ENCODE data around the gene ABR. TPM values are rescaled to one million over a fixed set of nuclear protein-coding genes. Genes with fewer than 3 reads are reported as not detected.
A peak's percentile ranks its signal among the peaks of the same experiment; 100 is the strongest.

ABR gene
- total RNA-seq, result 134 TPM

DNA sequence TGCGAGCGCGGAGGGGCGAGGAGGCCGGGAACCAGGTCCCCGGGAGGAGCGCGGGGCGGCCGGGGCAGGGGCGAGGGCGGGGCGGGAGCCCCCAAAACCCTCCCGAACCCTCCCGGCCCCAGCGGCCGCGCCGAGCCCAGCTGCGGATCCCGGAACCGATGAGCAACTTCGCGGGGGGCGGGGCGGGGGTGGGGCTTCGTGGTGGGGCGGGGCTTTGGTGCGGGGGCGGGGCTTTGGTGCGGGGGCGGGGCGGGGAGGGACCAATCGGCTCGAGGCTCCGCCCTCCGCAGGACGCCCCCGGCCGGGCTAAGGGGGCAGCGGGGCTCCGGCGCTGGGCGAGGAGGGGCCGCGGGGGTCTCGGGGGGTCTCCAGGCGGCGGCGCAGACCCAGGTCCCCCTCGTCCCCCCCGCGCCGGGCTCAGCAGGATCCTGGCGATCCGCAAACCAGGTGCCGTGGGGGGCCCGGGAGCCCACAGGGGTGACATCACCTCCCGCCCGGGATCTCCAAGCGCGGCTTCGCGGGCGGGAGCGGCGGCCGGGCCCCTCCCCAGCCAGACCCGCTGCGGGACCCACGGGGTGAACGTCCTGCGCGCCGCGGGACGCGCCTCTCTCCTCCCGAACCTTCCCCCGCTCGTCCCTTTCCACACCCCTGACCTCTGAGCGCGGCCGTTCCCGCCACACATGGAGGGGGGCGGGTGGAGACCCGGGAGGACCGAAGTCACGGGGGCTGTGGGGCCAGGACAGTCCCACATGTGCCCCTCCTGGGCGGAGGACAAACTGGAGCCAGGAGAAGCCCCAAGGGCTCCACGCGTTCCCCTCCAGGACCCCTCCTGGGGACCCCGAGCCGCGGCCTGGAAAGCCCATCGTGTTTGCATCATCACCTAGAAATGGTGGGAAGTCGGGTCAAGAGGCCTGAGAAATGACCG lies at the start of gene ABR:
Gene ABR, minus strand, starts transcription at position 164 of the 925 bp plus-strand sequence. CDS start 254 bp downstream, outside the sequence.
- no peak for DNase-seq

DNA sequence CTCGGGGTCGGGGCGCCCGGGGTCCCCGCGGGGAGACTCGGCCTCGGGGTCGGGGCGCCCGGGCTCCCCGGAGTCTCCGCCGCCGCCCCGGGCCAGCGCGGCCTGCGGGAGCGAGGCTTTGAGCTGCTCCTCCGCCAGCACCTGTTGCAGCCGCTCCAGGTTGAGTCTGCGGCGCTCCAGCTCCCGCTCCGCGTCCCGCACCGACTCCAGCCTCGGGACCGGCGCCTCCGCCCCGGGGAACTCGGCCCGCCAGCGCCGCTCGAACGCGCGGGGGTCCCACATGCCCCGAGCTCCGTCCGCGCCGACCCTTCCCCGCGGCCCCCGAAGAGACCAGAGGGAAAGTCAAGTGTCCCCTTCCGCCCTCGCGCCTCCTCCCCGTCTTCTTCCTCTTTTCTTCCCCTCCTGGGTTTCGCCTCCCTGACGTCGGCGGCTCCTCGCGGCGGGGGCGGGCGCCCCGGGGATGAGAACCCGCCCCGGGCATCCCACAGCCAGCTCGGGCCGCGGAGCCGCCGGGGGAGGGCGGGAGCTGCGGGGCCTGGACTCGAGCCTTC lies 49.6 kb upstream of the ABR start:
- DNase-seq, result peak; percentile 8

DNA sequence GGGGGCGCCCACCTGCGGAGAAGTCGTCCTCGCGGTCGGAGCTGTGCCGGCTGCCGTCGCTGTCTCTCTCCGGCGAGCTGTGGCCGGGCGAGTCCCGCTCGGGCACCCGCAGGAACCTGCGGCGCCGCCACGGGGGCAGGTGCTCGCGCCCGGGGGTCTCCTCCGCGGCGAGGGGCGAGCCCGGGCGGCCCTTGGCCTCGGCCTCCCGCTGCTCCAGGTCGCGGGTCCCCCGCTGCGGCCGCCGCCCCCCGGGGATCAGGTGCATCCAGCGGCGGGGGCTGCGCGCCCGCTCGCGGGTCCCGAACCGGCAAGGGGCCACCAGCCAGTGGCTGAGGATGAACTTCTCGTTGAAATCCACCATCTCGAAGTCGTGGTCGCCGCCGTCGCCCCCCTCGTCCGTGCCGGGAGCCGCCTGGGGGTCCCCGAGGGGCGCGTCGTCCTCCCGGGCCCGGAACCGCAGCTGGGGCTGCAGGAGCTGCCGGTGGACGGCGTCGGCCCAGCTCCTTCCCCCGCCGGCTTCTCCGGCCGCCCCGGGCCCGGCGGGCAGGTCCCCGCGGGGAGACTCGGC lies 49.1 kb upstream of the ABR start:
- no peak for DNase-seq

DNA sequence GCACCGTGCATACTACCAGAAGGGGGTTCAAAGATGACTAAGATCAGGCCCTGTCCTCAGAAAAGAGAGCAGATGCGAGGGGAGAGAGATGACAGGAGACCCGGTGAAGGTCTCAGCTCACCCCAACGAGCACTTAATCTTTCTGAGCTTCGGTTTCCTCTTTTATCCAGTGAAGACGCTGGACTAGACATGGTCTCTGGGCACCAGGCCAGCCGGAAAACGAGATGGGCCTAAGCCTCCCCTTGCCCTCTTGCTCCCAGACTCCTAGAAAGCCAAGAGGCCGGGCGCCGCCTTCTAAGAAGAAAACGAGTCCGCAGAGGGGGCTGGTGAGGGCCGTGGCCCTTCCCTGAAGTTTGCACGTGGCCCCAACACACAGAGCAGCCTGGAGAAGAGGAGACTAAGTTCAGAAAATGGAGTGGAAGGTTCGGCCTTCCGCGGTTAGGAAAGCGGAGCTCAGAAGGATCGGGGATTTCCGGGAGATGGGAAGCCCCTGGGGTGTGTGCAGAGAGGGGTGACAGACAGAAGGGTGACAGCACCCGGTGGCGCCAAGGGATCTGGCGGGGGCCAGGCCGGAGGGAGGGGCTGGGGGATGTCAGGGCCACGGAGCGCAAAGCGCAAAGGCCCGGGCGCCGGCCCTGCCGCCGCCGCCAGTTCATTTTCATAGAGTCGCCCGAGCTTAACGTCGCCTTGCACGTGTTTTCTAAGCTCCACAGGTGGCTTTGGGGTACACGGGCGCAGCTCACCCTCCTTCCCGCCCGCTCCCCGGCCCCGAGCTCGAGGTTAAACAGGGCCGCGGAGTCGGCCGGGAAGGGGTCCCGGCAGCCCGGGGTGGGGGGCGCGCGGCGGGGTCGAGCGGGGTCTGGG lies 48.4 kb upstream of the ABR start:
- DNase-seq, result no peak

DNA sequence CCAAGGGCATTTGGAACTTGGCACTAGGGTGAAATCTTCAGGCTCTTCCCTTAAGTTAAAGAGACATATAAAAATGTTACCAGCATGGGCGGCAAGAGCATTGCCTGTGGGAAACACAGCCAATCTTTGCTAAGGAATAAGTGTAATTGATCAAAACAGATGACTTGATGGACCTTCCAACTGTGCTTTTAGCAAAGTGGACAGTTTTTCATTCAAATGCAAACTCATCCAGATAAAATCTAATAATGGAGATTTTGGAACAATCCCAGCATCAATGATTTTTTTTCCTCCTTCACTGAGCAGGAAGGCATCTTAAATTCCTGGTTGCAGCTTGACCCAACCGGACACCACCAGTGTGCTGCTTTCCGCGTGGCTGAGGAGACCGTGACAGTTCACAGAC lies 47.6 kb upstream of the ABR start:
- no peak for DNase-seq

DNA sequence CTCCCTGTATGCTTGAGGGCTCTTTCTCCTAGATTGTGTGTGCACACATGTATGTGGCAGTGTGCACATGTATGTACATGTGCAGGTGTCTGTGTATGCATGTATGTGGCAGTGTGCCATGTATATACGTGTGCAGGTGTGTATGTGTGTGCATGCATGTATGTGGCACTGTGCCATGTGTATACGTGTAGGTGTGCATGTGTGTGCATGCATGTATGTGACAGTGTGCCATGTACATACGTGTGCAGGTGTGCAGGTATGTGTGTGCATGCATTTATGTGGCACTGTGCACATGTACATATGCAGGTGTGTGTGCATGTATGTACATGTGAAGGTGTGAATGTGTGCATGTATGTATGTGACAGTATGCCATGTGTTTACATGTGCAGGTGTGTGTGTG lies 46.5 kb upstream of the ABR start:
- no peak for DNase-seq

DNA sequence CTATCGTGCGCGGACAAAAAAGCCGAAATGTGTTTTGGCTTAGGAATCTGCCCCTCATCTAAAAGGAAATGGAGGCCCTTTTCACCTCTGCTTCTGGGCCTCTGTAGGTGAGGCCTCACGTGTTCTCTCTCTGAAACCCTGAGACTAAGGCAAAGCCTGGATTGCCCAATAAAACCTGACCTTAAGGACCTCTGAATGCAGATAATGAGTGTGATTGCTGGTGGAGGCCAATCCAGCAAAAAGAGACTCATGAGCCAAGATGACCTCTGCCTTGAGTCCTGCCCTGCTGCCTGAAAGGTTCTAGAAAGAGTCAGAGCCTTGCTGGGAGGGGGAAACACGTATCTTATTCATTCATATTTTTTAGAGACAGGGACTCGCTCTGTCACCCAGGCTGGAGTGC lies 44.5 kb upstream of the ABR start:
- no peak for DNase-seq

DNA sequence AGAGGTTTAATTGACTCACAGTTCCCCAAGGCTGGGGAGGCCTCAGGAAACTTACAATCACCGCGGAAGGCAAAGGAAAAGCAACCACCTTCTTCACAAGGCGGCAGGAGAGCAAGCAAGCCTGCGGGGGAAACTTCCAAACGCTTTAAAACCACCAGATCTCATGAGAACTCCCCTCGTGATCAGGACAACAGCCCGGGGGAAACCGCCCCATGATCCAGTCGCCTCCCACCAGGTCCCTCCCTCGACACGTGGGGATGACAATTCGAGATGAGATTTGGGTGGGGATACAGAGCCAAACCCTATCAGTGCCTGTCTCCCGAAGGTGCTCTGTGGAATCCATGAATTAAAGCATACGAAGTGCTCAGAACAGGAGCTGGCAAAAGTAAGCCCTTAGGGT lies 43.9 kb upstream of the ABR start:
- no peak for DNase-seq

DNA sequence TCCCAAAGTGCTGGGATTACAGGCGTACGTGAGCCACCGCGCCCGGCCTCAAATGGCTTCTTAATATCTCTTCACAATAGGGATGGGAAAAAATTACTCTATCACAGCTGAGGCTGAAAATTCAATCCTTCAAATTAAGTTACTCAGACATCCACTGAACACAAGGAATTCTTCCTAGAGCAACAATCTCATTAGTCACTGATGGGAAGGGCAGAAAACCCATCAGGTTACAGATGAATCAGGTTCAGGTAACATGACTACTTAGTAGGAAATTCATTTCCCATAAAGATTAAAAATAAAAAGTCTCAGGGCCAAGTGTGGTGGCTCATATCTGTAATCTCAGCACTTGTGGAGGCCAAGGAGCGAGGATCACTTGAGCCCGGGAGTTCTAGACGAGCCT lies 42.5 kb upstream of the ABR start:
- no peak for DNase-seq

DNA sequence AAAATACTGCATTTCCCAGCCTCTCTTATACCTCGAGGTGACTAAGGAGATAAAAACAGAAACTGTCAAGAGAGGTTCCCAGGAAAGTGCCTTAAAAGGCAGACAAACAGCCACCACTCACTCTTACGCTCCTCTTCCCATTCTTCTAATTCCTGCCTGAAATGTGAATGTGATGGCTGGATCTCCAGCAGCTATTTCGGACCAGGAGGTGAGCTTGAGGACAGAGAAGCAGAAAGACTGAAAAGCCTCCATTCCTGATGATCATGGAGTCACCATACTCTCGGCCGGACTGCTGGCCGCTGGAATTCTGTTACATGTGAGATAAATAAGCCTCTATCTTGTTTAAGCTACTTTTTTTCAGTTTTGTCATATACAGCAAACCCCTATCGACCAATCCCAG lies 41.4 kb upstream of the ABR start:
- no peak for DNase-seq

DNA sequence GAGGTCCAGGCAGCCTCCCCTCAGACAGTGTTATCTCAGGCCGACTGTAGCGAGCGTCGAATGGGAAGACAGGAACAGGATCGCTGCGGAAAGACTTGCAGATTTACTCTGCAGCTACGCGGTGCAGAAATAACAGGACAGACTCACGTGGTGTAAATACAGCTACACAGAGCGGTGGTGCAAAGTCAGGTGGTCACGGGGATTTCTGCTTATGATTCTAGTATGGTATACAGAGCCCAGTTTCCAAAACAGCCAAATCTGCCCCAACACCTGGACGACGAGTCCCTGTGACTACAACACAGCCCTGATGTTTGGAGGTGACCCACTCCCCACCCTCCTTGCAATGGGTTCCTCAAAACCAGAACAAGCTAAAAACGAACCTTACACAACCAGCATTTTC lies 40.6 kb upstream of the ABR start:
- DNase-seq, result no peak

DNA sequence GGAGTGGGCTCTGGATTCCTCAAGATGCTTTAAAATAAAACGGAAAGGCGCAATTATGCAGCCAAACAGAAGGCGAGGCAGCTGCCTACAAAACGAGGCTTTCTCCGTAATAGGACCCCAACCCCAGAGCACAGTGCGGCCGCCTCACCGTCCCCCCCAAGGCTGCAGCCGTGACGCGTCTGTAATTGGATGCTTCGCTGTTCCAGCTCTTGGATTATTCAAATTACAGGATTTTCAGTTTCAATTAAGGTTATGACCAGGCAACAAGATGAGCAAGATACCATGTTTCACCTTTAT lies 37.3 kb upstream of the ABR start:
- no peak for DNase-seq

DNA sequence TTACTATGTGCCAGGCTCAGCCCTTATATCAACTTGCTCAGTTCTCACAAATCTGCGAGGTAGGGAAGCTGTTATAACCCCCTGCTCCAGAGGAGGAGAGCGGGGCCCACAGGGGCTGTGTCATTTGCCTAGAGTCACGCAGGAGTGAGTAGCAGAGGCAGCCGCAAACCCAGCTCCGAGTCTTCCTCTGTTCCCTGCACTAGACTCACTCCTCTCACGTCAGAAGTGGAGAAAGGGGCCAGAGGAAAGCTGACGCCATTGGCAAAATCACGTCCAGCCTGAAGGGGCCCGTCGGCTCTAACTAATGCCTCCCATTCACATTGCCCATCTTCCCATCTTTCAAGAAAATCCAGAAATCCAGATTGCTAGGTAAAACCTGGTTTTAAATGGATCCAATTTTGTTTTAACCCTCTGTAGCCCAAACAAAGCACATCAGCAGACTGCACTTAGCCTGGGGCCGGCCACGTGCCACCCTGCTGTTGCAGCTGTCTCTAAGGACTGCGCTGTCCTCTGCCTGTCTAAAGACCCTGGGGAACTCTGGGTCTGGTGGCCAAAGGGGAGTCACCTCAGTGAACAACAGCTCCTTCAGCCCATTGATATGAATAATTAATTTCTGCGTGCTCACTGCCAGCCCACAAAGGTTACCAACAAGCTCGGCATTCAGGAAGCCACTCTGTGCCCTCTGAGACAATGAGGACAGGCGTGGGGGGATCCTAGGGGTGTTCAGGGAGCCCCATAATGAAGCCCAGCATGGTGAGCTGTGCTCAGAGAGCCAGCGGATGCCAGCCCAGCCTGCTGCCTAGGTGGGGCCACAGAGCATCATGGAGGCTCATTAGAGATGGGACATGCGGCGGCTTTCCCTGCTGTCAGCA lies 36.7 kb upstream of the ABR start:
- no peak for DNase-seq

DNA sequence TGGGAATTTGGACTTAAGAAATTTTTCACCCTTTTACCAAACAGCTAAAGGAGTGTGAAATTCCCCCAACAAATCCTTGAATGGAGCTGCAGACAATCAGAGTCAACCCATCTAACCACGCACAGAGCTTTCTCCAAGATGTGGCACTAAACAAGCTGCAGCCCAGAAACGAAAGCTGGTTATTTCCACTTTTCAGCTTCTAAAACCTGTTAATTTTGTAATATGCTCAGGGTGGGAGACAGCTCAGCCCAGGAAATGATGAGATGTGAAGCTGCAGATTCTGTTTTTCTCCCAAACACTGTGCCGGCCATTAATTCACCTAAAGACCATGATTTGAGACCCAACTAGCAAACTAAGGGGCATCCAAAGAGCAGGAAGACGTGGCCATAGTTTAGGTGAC lies 33.2 kb upstream of the ABR start:
- no peak for DNase-seq

DNA sequence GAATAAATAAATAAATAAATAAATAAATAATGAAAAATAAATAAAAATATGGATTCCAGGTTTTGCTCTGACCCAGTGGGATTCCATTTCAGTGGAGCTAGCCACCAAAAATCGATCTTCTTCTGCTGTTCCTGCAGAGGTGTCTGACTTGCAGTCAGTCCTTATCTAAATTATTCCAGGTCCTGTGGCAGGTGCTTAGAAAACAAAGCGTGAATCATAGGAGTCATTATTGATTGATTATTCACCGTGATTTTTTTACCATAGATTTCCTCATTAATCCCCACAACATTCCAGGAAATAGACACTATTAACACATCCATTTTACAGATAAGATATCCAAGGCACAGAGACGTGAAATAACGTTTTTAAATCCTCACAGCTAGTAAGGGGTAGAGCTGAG lies 31.5 kb upstream of the ABR start:
- DNase-seq, result no peak

DNA sequence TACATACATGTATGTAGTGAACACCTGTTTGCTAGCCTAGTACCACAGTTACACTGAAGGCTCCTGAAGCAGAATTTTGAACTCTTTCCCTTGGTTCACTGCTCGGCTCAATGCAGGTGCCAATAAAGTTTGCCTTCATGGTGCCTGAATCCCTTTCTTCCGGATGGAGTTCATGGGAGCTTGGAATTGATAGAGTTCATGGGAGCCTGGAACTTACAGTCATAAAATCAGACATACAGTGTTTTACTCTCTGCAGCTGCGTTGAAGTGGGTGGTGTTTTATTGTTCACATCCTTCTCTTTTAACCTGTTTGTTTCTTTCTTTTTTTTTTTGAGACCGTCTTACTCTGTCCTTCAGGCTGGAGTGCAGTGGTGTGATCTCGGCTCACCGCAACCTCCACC lies 29.2 kb upstream of the ABR start:
- no peak for DNase-seq

DNA sequence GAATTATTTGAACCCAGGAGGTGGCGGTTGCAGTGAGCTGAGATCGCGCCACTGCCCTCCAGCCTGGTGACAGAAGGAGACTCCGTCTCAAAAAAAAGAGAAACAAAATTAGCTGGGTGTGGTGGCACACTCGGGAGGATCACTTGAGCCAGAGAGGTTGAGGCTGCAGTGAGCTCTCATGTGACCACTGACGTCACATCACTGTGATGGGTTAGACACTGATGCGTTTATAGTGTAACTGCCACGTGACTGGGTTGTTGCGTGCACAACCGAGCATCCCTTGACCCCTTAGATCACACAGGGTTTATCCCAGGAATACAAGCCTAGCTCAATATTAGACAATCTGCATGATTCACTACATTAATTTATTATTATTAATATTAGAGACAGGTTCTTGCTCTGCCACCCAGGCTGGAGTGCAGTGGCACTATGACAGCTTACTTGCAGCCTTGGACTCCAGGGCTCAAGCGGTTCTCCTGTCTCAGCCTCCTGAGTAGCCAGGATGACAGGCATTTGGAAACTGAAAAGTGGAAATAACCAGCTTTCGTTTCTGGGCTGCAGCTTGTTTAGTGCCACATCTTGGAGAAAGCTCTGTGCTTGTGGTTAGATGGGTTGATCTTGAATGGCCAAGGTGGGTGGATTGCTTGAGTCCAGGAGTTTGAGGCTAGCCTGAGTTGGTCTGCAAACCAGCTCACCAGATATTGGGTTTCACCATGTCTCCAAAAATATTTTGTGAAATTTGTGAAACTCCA lies 26.4 kb upstream of the ABR start:
- no peak for DNase-seq

DNA sequence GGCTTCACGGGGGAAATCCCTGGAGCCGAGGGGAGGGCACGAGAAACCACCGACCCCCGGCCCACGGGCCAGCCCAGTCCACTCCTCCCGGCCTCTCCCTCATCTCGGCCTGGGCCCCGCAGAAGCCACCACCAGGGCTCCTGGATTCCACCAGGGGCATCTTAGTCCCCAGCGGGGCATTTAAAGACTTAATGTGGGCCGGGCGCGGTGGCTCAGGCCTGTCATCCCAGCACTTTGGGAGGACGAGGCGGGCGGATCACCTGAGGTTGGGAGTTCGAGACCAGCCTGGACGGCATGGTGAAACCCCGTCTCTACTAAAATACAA lies 24.1 kb upstream of the ABR start:
- DNase-seq, result no peak

DNA sequence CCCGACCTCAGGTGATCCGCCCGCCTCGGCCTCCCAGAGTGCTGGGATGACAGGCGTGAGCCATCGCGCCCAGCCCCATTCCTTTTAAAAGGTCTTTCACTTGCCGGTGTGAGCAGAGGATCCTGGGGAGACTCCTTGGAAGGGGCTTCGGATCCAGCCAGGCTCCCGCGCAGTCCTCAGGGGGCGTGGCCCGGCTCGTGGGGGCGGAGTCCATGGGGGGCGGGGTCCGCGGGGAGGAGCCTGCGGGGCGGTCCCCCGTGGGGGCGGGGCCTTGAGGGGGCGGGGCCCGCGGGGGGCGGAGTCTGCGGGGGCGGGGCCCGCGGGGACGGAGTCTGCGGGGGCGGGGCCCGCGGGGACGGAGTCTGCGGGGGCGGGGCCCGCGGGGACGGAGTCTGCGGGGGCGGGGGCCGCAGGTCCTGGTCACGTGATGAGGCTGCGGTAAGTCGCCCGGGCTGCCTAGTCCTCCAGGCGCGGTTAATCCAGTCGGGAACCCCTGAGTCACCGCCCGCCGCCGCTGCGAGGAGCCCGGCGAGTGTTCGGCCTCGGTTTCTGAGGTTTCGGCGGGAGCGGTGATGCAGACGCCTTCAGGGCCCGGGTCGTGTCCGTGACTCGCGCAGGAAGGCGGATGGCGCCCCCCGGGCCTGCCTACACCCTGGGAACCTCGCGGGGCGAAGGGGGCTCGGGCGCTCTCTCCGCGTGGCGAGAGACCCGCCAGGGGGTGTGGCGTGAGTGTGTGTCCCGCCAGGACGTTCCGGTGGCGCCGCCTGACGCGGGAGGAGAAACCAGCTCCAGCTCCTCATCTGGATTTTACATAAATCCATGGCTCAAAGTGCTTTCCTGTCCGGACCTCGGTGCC lies 23.6 kb upstream of the ABR start:
- no peak for DNase-seq

DNA sequence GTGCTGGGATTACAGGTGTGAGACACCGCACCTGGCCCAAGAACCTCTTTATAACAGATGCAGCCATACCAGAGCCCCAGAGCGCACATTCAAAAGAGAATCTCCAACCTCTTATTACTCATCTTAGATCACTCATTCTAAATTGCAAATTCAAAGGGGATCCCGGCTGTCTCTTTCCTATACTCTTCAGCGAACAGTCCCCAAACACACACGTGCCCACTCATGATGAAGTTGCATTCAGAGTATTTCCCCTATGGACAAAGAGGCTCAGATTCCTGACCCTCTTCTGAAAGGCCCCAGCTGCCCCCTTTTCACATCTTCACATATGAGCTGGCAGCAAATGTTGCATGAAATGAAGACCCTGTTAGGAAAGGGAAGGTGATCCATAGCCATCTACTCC lies 22.5 kb upstream of the ABR start:
- DNase-seq, result no peak
